Suprapubic skin (tissue), 4 donors: ENCODE results near the gene TLL1.

ENCODE experiments used
- EP300 ChIP-seq: sonication (generic); formaldehyde crosslinking; IDR thresholded peaks from one replicate; pipeline ENCODE4 v1.6.1; 2017; ENCODE audit warnings: antibody characterized with exemption
- POLR2AphosphoS5 ChIP-seq, 3 donors: sonication (generic); formaldehyde crosslinking; IDR thresholded peaks; one replicate each; pipeline ENCODE4 v1.6.1; 2017; ENCODE audit warnings: antibody characterized with exemption in 3 of 3
- TF ChIP-seq, protein P1 (sequence below), 2 donors: fragments of 200-600 bp in 1 of 2; fragments of 450-650 bp in 1 of 2; sonication (generic) in 1 of 2; IDR thresholded peaks; one replicate each; pipeline ENCODE4 v1.5.1; 2016 to 2019; ENCODE audit warnings: antibody characterized with exemption in 2 of 2, mild to moderate bottlenecking in 1 of 2, moderate library complexity in 1 of 2

DNA sequence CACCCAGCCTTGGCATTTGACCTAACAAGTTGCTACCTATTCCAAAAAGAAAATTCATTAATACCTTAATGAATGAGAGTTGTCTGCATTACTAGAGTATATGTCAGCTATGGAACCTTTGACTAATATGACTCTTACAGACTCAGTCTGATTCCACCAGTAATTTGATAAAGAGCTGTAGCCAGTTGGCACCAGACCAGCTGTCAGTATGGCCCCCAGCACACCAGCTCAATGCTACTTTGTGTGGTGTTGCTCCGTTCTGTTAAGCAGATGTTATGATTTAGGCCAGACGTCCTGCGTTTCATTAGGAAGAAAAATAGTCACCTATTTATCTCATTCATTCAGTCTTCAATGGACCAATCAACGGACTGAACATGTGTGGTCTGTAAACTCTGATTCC is 215.5 kb downstream of the TLL1 start:
- no peak for TF ChIP-seq POLR2AphosphoS5 (IDR thresholded peaks at IDR 0.05)
- TF ChIP-seq, protein P1, sequence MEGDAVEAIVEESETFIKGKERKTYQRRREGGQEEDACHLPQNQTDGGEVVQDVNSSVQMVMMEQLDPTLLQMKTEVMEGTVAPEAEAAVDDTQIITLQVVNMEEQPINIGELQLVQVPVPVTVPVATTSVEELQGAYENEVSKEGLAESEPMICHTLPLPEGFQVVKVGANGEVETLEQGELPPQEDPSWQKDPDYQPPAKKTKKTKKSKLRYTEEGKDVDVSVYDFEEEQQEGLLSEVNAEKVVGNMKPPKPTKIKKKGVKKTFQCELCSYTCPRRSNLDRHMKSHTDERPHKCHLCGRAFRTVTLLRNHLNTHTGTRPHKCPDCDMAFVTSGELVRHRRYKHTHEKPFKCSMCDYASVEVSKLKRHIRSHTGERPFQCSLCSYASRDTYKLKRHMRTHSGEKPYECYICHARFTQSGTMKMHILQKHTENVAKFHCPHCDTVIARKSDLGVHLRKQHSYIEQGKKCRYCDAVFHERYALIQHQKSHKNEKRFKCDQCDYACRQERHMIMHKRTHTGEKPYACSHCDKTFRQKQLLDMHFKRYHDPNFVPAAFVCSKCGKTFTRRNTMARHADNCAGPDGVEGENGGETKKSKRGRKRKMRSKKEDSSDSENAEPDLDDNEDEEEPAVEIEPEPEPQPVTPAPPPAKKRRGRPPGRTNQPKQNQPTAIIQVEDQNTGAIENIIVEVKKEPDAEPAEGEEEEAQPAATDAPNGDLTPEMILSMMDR (IDR thresholded peaks at IDR 0.05): no peak
- TF ChIP-seq EP300: no peak
